Cardiac septum (tissue), 1 donor: ENCODE data around the gene HOXB13. TPM values are rescaled to one million over a fixed set of nuclear protein-coding genes. Genes with fewer than 3 reads are reported as not detected.
A peak's percentile ranks its signal among the peaks of the same experiment; 100 is the strongest.

Experiments
- DNase-seq: peaks from one replicate; pipeline ENCODE4 v3.0.0-alpha.2; 2020; ENCODE audit warnings: low spot score
- intact Hi-C: fragments of 100-400 bp; cut with DNase I; formaldehyde crosslinking; loops from one replicate; pipeline ENCODE4 v1.14.0; 2022
- long read RNA-seq: library from polyadenylated mRNA; unstranded; transcript quantifications from one replicate; pipeline ENCODE4 v2.0.0, GENCODE V29; 2021
- total RNA-seq: library from RNA; stranded (reverse); fragmentation: NEBNext Ultra II Directional; extraction: Animal tissue kit (Norgen Biotek cat#: 25700); gene quantifications from one replicate; pipeline ENCODE4 v1.2.1, GENCODE V29; 2021
- donor health status: DM: no; HTN: no; CAD: no.

Gene HOXB13
- 0.05 TPM for total RNA-seq
- long read RNA-seq: 0 reads

GRCh38 chr17:48728232-48729231 is at the start of gene HOXB13:
HOXB13 (minus strand) TSS chr17:48728750; CDS start chr17:48728593, 157 bp downstream.
- DNase-seq: no peak
- intact Hi-C loops: loop anchor here (5.0 kb wide), 1 partner anchor 59 kb away; no protein-coding TSS in a partner anchor

GRCh38 chr17:48776602-48777001 is 48.1 kb upstream of the HOXB13 start:
- intact Hi-C loops: no loop called here
- no peak for DNase-seq

- intact Hi-C loops: no loop called here
- peak; percentile 38 for DNase-seq
These were observed 44.7 kb upstream of the HOXB13 start for GRCh38 chr17:48773245-48773644.

- DNase-seq: no peak
- intact Hi-C loops: no loop called here
These were observed 42.4 kb upstream of the HOXB13 start for GRCh38 chr17:48770954-48771353.

- DNase-seq: peak; percentile 29
- intact Hi-C loops: no loop called here
These were observed 40.6 kb upstream of the HOXB13 start for GRCh38 chr17:48769009-48769675.

GRCh38 chr17:48767263-48767774 is 38.8 kb upstream of the HOXB13 start:
- peak; percentile 9 for DNase-seq
- intact Hi-C loops: no loop called here

GRCh38 chr17:48761114-48761513 is 32.6 kb upstream of the HOXB13 start:
- intact Hi-C loops: no loop called here
- DNase-seq: no peak

- intact Hi-C loops: no loop called here
- DNase-seq: no peak
These were observed 31.9 kb upstream of the HOXB13 start for GRCh38 chr17:48760411-48760810.

- intact Hi-C loops: no loop called here
These were observed 30.7 kb upstream of the HOXB13 start for GRCh38 chr17:48759288-48759687.

GRCh38 chr17:48757524-48757961 is 29.0 kb upstream of the HOXB13 start:
- intact Hi-C loops: no loop called here

More at GRCh38 chr17:48759288-48759687, 30.7 kb upstream of the HOXB13 start:
- no peak for DNase-seq

GRCh38 chr17:48756830-48757251 is 28.3 kb upstream of the HOXB13 start:
- DNase-seq: no peak
- intact Hi-C loops: no loop called here

More at GRCh38 chr17:48757524-48757961, 29.0 kb upstream of the HOXB13 start:
- no peak for DNase-seq

GRCh38 chr17:48755356-48755755 is 26.8 kb upstream of the HOXB13 start:
- intact Hi-C loops: no loop called here
- DNase-seq: no peak

- DNase-seq: peak; percentile 39
- intact Hi-C loops: no loop called here
These were observed 26.1 kb upstream of the HOXB13 start for GRCh38 chr17:48754500-48755261.

- intact Hi-C loops: no loop called here
These were observed 25.4 kb upstream of the HOXB13 start for GRCh38 chr17:48753794-48754499.

GRCh38 chr17:48752399-48753288 is 24.1 kb upstream of the HOXB13 start:
- intact Hi-C loops: no loop called here
- DNase-seq: no peak

More at GRCh38 chr17:48753794-48754499, 25.4 kb upstream of the HOXB13 start:
- no peak for DNase-seq

- no peak for DNase-seq
- intact Hi-C loops: loop anchor here (2.0 kb wide), 1 partner anchor 33 kb away; no protein-coding TSS in a partner anchor
These were observed 23.3 kb upstream of the HOXB13 start for GRCh38 chr17:48751733-48752398.

- DNase-seq: no peak
These were observed 22.6 kb upstream of the HOXB13 start for GRCh38 chr17:48751172-48751571.

More at GRCh38 chr17:48751172-48751571, 22.6 kb upstream of the HOXB13 start:
- intact Hi-C loops: loop anchor here (2.0 kb wide), 1 partner anchor 32 kb away; no protein-coding TSS in a partner anchor
